Tibial nerve (tissue), 4 donors: Measurements from ENCODE around the gene CCT5.

Experiments
- EP300 ChIP-seq, 2 donors: sonication (generic); formaldehyde crosslinking; IDR thresholded peaks; one replicate each; pipeline ENCODE4 v1.6.1; 2017; ENCODE audit warnings: antibody characterized with exemption in 2 of 2, mild to moderate bottlenecking in 1 of 2
- POLR2A ChIP-seq, 2 donors: fragments of 450-650 bp; IDR thresholded peaks; one replicate each; pipeline ENCODE4 v1.6.1; 2017; ENCODE audit warnings: antibody characterized with exemption in 2 of 2, mild to moderate bottlenecking in 2 of 2, moderate library complexity in 2 of 2
- TF ChIP-seq, protein P1 (sequence below), 5 experiments: fragments of 200-600 bp in 3 of 5; fragments of 450-650 bp in 2 of 5; sonication (generic) in 3 of 5; IDR thresholded peaks; one replicate each; pipeline ENCODE4 v1.5.1; 2016 to 2019; ENCODE audit warnings: antibody characterized with exemption in 5 of 5, mild to moderate bottlenecking in 3 of 5, moderate library complexity in 2 of 5

DNA sequence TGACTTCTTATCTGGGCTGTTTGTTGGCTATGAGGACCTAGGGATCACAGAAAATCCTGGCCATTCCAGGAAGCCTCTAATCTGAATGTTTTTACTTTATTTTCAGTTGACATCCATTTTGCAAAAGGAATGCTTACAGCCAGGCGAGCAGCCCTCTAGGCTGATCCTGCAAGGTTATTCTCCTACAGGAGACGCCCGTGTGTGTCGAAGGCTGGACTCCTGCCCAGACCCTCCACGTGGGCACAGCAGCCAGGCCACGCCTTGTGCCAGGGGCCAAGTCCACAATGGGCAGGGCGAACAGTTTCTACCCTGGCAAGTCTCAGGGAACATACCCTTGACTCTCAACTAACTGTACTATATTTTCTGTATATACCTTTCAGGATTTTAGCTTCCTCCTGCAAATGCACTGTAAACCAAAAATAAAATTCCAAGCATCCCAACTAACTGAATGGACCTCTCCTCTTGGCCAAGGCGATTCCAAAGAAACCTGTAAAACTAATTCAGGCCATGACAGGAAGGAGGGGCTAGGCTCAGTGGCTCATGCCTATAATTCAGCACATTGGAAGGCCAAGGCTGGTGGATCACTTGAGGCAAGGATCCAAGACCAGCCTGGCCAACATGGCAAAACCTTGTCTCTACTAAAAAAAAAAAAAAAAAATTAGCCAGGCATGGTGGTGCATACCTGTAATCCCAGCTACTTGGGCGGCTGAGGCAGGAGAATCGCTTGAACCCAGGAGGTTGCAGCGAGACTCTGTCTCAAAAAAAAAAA is 51.9 kb downstream of the CCT5 start:
- TF ChIP-seq, protein P1, sequence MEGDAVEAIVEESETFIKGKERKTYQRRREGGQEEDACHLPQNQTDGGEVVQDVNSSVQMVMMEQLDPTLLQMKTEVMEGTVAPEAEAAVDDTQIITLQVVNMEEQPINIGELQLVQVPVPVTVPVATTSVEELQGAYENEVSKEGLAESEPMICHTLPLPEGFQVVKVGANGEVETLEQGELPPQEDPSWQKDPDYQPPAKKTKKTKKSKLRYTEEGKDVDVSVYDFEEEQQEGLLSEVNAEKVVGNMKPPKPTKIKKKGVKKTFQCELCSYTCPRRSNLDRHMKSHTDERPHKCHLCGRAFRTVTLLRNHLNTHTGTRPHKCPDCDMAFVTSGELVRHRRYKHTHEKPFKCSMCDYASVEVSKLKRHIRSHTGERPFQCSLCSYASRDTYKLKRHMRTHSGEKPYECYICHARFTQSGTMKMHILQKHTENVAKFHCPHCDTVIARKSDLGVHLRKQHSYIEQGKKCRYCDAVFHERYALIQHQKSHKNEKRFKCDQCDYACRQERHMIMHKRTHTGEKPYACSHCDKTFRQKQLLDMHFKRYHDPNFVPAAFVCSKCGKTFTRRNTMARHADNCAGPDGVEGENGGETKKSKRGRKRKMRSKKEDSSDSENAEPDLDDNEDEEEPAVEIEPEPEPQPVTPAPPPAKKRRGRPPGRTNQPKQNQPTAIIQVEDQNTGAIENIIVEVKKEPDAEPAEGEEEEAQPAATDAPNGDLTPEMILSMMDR (IDR thresholded peaks at IDR 0.05) = no peak
- TF ChIP-seq POLR2A (IDR thresholded peaks at IDR 0.05) = no peak
- no peak for TF ChIP-seq EP300 (IDR thresholded peaks at IDR 0.05)
